Right hindlimb (tissue), 1 donor: ENCODE data around the gene CFAP65.

Experiments
- DNase-seq: peaks from one replicate; pipeline ENCODE4 v3.0.0-alpha.2; 2018

Gene CFAP65

GRCh38 chr2:219060821-219061791, 19.8 kb upstream of the CFAP65 start, which contains the start of gene IHH:
Gene IHH, minus strand, starts transcription at chr2:219060921. Its CDS starts 454 bp downstream, at chr2:219060467.
- DNase-seq, result no peak

- DNase-seq, result no peak
Observed at GRCh38 chr2:219059725-219060682, 18.7 kb upstream of the CFAP65 start.

- DNase-seq, result no peak
Observed at GRCh38 chr2:219059375-219059724, 18.0 kb upstream of the CFAP65 start.

- DNase-seq, result no peak
Observed at GRCh38 chr2:219058541-219059374, 17.4 kb upstream of the CFAP65 start.

GRCh38 chr2:219057709-219058540, 16.6 kb upstream of the CFAP65 start:
- DNase-seq, result peak; percentile 80

- no peak for DNase-seq
Observed at GRCh38 chr2:219056896-219057708, 15.8 kb upstream of the CFAP65 start.

- no peak for DNase-seq
Observed at GRCh38 chr2:219056176-219056895, 15.0 kb upstream of the CFAP65 start.

GRCh38 chr2:219054956-219055903, 13.9 kb upstream of the CFAP65 start:
- no peak for DNase-seq

GRCh38 chr2:219049282-219049681, 8.0 kb upstream of the CFAP65 start:
- no peak for DNase-seq

GRCh38 chr2:219045937-219046550, 4.7 kb upstream of the CFAP65 start:
- peak; percentile 50 for DNase-seq

GRCh38 chr2:219042750-219043149, 1.4 kb upstream of the CFAP65 start:
- no peak for DNase-seq

GRCh38 chr2:219042157-219042556, 841 bp upstream of the CFAP65 start:
- DNase-seq, result no peak

- no peak for DNase-seq
Observed at GRCh38 chr2:219038600-219038999, 2.7 kb downstream of the CFAP65 start.

- DNase-seq, result no peak
Observed at GRCh38 chr2:219037783-219038499, 3.4 kb downstream of the CFAP65 start.

- DNase-seq, result no peak
Observed at GRCh38 chr2:219035942-219036341, 5.4 kb downstream of the CFAP65 start.

GRCh38 chr2:219034823-219035222, 6.5 kb downstream of the CFAP65 start:
- no peak for DNase-seq

GRCh38 chr2:219032051-219032745, 9.1 kb downstream of the CFAP65 start:
- DNase-seq, result no peak
